ENCODE results near the gene NUP153.
A peak's percentile ranks its signal among the peaks of the same experiment; 100 is the strongest.

The NUP153 gene

GRCh38 chr6:17629824-17630510, 76.8 kb downstream of the NUP153 start:
- no peak overlapping the region for H3K4me3 ChIP-seq (ENCODE audit: low read depth, low read length)
- no peak for TF ChIP-seq CTCF (IDR thresholded peaks at IDR 0.05; ENCODE audit: low read depth, low read length, missing control alignments)
- no peak for DNase-seq (ENCODE audit: low read depth)

GRCh38 chr6:17628873-17629272, 77.9 kb downstream of the NUP153 start:
- H3K4me3 ChIP-seq (ENCODE audit: low read depth, low read length), result no peak overlapping the region
- no peak for TF ChIP-seq CTCF (IDR thresholded peaks at IDR 0.05; ENCODE audit: low read depth, low read length, missing control alignments)
- peak; percentile 25 for DNase-seq (ENCODE audit: low read depth)

- TF ChIP-seq CTCF (IDR thresholded peaks at IDR 0.05; ENCODE audit: low read depth, low read length, missing control alignments), result no peak
- no peak overlapping the region for H3K4me3 ChIP-seq (ENCODE audit: low read depth, low read length)
- DNase-seq (ENCODE audit: low read depth), result no peak
These were observed 82.3 kb downstream of the NUP153 start for GRCh38 chr6:17624396-17624795.

- no peak for TF ChIP-seq CTCF (IDR thresholded peaks at IDR 0.05; ENCODE audit: low read depth, low read length, missing control alignments)
- no peak overlapping the region for H3K4me3 ChIP-seq (ENCODE audit: low read depth, low read length)
- DNase-seq (ENCODE audit: low read depth), result no peak
These were observed 84.6 kb downstream of the NUP153 start for GRCh38 chr6:17622144-17622543.

GRCh38 chr6:17621003-17621402, 85.7 kb downstream of the NUP153 start:
- TF ChIP-seq CTCF (IDR thresholded peaks at IDR 0.05; ENCODE audit: low read depth, low read length, missing control alignments), result no peak
- no peak for DNase-seq (ENCODE audit: low read depth)

GRCh38 chr6:17615794-17616193, 90.9 kb downstream of the NUP153 start:
- no peak for TF ChIP-seq CTCF (IDR thresholded peaks at IDR 0.05; ENCODE audit: low read depth, low read length, missing control alignments)
- DNase-seq (ENCODE audit: low read depth), result no peak
- no peak overlapping the region for H3K4me3 ChIP-seq (ENCODE audit: low read depth, low read length)

More at GRCh38 chr6:17621003-17621402, 85.7 kb downstream of the NUP153 start:
- no peak overlapping the region for H3K4me3 ChIP-seq (ENCODE audit: low read depth, low read length)

GRCh38 chr6:17612048-17612447, 94.7 kb downstream of the NUP153 start:
- no peak overlapping the region for H3K4me3 ChIP-seq (ENCODE audit: low read depth, low read length)
- TF ChIP-seq CTCF (IDR thresholded peaks at IDR 0.05; ENCODE audit: low read depth, low read length, missing control alignments), result no peak
- DNase-seq (ENCODE audit: low read depth), result no peak
